Forelimb muscle (tissue), 1 donor: ENCODE data around the gene CCDC175. TPM values are rescaled to one million over a fixed set of nuclear protein-coding genes. Genes with fewer than 3 reads are reported as not detected.

ENCODE experiments used
- DNase-seq: peaks from one replicate; pipeline ENCODE4 v3.0.0-alpha.2; 2013; ENCODE audit warnings: low read depth
- polyA plus RNA-seq: library from polyadenylated mRNA; unstranded; fragments of 120-200 nt; gene quantifications from one replicate; pipeline ENCODE4 v1.2.1, GENCODE V29; 2013; ENCODE audit not compliant: insufficient read length

CCDC175 gene
- not detected for polyA plus RNA-seq

DNA sequence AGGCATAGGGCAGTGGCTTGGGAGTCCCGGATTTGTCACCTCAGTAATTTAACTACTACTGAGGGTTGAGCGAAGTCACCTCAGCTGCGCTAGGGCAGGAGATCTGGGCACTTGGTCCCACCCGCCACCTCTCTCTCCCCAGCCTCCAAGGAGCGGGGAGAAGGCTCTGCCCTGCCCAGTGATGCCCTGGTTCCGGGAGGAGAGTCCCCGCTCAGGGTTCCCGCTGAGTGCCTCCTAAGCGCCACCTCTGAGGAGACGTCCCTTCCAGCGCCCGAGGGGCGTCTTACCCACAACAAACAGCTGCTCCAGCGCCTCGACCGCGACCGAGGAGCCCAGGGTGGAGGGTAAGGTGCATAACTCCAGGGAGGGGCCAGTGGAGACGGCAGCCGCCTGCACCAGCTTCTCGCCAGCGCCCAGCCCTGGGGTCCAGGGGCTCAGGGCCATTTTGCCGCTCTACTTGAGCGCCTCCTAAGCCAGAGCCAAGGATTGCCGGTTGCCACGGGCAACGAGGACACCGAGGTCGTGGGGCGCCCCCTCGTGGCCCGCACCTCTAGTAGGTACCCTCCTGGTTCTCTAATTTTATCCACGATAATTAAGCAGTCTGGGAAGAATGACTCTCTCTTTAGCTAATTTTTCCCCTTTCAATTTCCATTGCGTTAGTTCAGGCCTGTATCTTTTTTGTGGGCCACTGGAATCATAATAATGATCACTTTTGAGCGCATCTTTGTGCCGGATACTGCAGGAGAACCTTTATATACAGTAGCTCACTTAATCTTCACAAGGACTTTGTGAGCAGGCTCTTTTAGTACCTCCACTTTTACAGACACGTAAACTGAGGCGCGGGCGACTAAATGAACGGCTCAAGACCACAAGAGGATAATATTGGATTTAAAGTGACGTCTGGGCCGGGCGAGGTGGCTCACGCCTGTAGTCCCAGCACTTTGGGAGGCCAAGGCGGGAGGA, at the start of gene CCDC175:
TSS of gene CCDC175 (minus strand) at position 481 of the 963 bp plus-strand sequence. CDS start at position 444, 37 bp downstream.
- DNase-seq: peak; percentile 16

DNA sequence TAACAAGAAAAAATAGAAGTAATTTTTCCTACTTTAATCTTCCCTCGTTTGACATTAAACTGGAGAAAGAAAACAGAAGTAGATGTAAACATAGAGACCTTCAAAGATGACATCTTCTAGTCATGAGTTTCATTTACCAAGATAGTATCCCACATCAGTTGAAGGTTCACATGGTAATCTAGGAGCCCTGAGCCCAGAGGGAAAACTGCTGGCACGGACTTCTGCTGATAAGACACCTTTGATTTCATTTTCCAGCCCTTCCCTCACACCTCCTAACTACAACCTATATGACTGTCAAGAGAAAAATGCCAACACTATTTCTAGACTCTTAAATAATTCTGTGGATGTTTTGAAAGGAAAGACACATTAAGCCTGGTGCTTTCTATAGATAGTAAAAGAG, 46.0 kb upstream of the CCDC175 start:
- no peak for DNase-seq

DNA sequence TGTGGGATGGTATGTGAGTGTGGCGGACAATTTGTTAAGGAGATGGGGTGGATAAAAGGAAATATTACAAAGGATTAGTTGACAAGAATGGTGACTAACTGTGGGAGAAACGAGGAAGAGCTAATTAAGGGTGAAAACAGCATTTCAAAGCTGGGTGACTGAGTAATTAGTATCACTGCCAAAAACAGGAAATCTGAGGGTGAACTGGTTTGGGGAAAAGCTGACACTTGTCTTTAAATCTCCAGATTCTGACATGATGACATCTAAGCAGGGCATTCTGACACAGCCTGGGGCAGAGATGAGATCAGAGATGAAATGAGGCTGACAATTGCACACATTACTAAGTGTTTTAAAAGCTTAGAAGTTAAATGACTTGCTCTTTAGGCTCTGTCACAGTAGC, 42.4 kb upstream of the CCDC175 start:
- DNase-seq: no peak

DNA sequence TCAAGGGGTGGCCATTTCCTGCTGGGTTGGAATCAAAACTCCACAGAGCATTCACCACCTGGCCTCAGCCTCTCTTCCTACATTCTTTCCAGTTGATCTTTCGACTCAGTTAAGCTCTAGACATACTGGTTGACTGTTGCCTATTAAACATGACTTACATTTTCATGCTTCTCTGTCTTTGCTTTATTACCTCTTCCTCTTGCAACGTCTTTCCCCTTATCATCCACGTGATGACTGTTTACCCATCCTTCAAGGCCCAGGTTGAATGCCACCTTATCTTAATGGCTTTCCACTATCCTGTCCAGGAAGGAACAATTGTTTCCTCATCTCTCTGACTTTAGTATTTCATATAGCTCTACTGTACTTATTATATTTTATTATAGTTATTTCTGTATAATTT, 24.4 kb upstream of the CCDC175 start:
- no peak for DNase-seq

DNA sequence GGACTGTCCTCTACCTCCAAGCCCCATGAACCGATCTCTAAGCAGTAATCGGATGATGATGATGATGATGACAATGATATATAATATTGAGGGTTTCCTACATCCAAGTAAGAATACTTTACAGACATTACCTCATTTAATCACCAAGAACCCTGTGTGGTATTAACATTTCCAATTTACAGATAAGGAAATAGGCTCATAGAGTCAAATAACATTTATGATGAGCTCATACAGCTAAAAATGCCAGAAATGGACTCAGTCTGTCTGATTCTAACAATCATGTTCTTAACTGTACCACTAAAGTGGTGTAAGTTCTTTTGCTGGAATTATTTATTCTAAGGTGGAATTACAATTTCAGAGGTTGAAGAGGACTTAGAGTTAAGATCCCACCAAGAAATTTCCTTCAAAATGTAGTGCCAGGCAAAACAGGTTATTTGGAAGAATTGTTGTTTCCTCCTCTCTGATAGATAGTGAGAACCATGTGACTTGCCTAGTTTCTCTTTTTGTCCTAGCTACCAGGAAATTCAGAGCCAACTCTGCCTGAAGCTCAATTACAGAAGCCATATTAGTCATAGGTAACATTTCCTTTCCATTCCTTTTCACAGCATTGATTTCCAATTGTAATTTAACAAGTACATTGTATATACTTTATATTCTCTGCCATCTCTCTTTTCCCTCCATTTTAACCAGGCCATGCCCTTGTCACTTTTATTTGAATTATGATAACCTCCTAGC, 23.8 kb upstream of the CCDC175 start:
- DNase-seq: no peak

DNA sequence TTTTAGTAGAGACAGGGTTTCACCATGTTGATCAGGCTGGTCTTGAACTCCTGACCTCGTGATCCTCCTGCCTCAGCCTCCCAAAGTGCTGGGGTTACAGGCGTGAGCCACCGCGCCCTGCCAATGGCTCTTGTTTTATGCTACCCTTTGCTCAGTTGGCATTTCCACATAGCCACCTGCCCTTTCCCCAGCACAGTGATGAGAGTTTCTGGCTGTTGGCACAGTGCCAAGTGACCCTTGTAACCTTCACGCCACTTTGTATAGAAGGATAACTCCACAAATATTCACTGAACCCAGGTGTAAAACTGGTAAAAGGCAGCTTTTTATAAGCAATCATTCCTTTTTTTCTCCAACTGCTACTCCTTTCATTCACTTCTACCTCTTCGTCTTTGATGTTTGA, 18.5 kb upstream of the CCDC175 start:
- DNase-seq: no peak

DNA sequence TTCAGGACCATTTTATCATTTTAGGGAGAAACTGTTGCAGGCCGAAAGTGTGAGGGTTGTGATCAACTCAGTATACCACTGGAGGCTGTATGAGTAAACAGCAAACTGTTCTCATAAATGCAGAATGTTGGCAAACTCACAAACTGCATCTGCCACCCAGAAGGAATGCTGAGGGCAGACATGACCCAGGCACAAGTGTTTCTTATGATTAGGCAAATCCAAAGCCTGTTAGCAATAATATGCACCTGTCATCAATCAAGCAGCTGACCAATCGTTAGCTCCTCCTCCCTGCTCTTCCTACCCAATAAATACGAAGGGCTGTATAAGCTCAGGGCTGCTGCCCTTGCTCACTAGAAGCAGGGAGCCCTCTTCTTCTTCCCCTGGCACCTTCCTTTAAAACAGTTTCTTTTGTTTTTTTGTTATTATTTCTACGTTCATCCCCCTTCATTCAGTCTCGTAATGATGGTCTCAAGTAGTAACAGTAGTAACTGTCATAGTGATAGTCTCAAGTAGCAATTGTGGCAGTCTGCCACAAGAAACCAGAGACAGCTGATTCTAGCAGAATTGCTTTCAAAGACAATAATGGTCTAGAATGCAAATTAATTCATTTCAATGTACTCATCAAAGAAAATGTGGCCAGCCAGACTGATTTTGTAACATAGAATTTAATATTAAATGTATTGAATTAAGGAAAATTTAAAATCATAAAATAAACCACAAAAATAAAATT, 15.2 kb upstream of the CCDC175 start:
- DNase-seq: no peak

DNA sequence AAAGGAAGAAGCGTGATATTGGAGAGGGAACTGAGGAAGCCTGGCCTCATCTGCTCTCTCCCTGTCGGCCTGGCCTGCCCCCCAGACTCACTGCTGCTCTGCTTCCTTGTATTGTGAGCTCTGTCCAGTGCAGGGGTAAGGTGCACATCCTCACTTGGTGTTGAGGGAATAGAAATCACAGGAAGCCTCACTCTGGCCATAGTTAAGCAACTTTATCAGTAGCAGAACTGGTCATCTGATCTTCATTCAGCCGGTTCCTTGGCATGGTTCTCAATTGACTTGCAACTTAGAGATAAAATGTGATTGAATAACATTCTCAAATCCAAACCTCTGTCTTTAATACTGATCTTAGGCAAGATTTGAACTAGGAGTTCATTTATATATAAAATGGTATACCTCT, 11.5 kb upstream of the CCDC175 start:
- DNase-seq: no peak

DNA sequence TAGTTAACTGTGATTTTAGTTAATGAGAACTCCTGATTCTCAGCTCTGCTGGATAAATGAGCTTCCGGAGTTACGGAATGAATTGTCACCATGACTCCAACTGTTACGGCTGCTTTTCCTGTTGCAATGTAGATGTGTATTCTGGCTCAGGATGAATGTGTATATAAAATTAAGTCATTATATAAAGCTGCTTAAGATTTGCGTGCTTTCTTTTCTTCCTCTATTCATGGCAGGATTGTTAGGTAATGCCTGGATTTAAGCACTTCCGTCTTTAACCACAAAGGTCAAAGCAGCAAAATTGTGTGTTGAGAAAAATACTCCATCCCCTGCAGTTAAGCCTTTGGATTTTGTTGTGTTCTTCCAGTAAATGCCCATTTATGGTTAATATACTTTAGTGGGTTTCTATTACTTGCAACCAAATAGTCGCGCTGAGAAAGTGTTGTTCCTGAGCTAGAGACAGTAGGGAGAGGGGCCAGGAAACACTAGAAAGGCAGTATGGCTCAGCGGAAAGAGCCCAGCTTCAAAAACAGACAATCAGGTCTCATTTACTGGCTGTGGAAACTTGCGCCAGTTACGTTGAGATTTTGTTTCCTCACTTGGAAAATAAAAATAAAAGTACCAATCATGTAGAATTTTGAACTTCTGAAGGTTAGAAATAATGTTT, 9.4 kb upstream of the CCDC175 start:
- DNase-seq: no peak

DNA sequence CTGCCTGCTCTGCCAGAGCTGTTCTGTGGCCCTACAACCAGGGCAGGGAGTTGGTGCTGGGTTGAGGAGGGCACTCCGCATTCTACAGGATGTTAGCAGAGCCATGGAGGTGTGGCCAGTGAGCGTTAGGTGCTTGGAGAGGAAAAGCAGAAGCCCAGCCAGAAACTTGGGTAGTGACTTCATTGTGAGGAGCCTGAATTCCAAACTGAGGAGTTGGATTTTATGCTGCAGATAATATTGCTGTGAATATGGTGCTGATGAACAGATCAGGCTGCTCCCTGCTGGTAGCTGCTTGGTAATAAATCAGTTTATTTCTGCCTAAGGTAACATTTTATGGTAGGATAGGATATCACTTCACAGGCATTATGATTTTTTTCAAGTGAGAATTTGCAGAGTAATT, 7.1 kb upstream of the CCDC175 start:
- no peak for DNase-seq

DNA sequence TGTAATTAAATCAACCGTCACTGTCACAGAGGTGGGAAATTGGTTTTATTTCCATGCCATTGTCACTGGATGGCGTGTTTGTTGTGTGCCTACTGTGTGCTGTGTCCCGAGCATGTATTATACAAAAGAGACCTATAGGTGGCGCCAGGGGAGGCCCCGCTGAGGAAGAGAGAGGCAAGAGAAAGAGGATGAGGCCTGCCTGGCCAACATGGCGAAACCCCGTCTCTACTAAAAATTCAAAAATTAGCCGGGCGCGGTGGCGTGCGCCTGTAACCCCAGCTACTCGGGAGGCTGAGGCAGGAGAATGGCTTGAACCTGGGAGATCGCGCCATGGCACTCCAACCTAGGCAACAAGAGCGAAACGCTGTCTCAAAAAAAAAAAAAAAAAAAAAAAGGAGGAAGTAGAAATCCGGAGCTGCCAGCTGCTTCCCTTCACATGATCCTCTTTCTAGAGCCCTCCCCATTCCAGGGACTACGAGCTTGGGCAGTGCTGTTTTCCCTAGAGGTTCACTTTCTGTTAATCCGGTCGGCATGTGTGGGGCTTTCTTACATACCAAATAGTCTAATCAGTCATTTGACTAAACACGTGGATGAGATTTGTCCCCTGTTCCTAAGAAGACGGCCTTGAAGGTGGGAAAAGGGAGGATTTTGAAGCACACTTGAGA, 6.4 kb upstream of the CCDC175 start:
- no peak for DNase-seq

DNA sequence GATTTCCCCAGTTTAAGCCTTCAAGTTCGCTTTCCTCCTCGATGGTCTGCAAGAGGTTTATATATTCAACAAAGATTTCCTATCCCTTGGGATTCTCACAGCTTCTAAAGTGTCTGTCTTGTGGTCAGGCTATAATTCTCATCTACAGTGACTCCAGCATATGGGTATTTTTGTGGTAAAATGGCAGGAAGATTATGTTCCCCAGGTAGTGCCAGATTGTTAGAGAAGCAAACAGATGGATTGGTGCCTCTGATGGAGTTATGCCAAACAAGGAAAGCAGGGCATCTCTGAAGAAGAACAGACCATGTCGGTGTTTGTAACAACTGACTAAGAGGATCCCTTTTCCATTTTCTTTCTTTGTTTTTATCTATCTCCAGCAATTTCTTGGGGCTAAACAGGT, 5.5 kb upstream of the CCDC175 start:
- no peak for DNase-seq

DNA sequence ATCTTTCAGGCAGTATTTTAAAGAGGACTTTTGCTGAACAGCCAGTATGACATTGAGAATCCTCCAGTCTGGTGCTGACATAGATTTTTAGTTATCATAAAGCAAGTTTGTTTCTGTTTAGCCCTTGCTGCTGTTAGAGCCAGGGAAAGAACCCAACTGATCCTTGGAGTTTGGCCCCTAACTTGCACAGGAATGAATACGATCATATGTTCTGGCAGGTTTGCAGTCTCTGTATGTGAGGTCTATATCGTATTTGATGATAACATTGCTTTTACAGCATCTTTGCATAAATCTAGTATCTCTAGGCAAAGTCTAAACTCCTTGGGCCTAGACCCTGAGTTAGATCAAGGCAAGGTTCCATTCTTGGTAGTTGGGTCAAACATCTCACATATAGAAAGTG, 4.3 kb upstream of the CCDC175 start:
- DNase-seq: no peak

DNA sequence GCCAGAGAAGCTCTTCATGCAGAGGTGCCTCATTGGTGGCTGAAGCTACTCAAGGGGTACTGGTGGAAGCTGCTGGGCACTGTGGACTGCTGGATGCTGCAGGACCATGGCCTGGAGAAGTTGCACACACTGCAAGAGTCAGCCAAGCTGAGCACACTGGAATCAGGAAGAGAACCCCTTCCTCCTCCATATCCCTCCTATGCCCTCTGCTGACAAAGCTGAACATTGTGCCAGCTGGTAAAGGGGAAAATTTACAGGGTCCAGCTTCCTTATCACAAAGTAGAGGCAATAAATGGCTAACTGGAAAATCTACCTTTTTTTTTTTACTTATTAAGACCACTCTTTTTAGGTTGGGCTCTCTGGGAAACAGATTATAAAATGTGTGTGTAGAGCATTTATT, 6.5 kb downstream of the CCDC175 start:
- no peak for DNase-seq

DNA sequence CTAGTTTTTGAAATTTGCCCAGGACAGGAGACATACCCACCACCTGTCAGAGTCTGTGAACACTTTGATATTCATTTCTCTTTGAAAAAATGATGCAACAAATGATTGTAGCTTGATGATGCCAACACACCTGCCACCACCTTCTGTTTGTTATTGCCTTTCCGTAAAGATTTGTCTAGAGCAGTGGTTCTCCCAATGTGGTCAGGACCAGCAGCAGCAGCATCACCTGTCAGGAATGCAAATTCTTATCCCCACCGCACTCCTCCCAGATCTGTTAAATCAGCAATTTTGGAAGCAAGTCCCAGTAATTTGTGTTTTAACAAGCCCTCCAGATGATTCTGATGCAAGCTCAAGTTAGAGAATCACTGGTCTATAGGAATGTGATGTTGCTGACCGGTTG, 9.9 kb downstream of the CCDC175 start:
- DNase-seq: no peak

DNA sequence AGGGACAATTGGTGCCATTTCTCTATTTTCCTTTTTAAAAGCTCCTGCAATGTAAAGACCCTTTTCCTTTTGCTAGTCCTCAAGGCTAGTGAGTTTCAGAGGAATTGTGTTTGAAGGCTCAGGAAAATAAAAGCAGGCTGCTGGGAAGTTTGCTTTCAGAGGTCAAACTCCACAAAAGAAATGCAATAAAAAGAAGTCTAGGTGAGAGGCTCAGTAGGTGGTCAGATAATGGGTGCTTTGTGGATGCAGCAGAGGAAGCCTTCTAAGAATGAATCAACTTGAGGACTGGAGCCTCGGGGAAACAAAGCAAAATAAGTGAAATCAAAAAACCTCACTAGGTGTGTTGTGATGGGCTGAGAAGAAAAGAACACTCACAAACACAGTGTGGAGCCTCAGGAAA, 10.3 kb downstream of the CCDC175 start:
- no peak for DNase-seq

DNA sequence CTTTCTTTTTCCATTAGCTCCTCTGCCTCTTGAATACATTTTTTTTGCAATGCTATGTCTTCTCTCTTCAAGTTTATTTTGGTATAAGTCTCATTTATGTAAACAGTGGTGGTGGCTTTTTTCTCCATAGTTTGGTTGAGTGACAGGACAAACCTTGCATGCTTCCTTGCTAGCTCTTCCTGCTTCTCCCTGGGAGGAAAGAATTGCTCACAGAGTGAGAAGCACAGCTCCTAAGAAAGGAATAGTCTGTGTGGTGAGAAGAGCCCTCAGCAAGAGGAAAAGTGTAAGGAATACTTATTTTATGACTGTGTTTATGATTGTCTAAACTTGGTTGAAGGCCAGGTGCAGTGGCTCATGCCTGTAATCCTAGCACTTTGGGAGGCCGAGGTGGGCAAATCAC, 11.5 kb downstream of the CCDC175 start:
- DNase-seq: no peak

DNA sequence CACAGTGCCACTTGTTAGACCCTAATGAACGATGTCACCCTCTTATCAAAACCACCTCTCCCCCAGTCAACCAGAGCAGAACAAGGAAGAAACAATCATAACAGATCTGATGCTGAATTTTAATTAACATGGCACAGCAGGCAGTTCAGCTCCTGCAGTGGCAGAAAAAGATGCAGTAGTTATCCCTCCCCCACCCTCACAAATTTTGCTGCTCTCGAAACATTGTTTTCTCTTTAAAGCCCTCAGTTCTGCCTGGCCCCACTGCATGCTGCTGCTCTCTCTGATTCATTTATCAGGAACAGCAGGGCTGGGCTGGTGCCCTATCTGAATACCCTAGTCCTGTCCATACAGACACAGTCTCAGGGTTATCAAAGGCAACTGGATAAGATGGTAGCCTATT, 12.2 kb downstream of the CCDC175 start:
- no peak for DNase-seq

DNA sequence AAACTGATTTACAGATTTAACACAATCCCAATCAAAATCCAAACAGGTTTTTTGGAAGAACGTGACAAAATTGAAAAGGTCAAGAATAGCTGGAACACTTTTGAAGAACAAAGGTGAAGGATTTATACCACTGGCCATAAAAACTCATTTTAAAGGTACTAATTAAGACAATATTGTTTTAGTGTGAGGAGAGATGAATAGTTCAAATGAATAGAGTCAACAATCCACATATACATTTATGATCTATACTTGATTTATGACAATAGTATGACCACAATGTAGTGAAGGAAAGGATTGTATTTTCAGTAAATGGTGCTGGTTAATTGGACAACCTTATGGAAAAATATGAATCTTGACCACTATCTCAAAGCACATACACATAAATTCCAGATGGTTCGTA, 29.3 kb downstream of the CCDC175 start:
- DNase-seq: no peak

DNA sequence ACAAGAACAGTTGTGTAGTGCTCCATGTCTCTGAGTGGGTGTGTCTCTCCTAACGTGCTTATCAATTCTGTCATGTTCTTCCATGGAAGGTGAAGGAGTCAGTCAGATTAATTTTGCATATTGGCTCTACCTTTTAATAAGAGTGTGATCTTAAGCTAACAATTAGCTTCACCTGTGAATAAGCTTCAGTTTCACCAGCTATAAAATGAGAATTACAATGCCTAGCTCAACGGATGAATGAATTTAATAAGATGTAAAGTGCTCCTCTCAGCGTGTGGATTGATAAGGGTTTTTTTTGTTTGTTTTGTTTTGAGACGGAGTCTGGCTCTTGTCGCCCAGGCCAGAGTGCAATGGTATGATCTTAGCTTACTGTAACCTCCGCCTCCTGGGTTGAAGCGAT, 32.7 kb downstream of the CCDC175 start:
- no peak for DNase-seq

DNA sequence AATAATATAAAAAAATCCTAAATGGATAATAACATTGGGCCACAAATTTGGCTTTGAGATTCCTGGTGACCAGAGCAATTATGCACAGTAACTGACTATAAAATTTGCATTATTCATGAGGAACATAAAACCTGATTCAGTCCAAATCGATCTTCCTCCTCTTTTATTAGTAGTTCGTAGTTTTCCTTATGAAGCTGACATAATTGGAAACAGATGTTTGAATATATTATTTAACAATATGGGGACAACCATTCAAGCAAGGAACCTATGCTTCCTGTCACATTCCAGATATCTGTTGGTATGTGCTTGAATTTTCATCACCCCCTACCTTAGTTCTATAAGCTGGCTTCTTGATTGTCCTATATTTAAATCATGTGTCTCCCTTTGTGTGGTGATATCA, 34.9 kb downstream of the CCDC175 start:
- DNase-seq: no peak
